HS-5 (cell line): ENCODE data around the gene TXLNA.
"Not testable (repeated sequence)": the region's sequence is repeated elsewhere in the genome, so short reads cannot be mapped to it uniquely, and the experiment has no call there.

Experiments used
- DNase-seq: peaks from one replicate; pipeline ENCODE4 v3.0.0-alpha.2; 2012; ENCODE audit warnings: low read depth

Gene TXLNA

DNA sequence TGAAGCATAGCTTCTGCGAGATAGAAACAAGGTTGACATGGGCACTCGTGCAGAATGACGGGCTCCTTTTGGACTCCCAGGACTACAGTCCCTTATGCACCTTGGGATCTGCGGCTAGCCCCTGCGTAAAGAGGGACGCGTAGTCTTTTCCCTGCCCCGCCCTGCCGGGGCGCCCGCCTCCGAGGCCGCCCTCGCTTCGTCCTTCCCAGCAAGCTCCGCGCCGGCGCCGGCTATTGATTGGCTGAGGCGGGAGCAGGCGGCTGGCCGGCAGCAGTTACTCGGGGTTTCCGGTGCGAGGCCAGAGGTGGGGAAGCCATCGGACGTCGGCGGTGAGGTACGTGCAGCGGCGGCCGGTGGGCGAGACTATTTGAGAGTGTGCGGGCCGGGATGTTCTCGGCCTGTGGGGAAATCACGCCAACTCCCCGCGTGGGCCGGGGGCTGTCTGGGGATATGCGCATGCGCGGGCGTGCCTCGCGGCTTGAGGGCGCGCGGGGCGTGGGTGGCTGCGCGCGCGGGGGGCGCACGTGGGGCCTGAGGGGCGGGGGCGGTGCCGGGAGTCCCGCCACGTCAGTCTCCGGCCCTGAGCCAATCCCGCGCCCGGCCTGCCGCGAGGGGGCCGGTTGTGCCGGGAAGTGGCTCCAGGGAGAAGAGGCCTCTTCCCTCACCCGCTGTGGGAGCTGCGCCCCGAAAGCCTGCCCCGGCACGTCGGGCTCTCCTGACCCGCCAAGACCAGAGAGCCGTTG, at the start of gene TXLNA:
TXLNA (plus strand) TSS at position 233 of the 743 bp plus-strand sequence. CDS start 671 bp downstream, outside the sequence.
- DNase-seq = peak; percentile 77

DNA sequence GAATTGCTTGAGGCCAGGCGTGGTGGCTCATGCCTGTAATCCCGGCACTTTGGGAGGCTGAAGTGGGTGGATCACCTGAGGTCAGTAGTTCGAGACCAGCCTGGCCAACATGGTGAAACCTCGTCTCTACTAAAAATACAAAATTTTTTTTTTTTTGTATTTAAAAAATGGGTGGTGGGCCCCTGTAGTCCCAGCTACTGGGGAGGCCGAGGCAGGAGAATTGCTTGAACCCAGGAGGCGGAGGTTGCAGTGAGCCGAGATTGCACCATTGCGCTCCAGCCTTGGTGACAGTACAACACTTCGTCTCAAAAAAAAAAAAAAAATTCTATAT, 45.6 kb upstream of the TXLNA start:
- not testable (repeated sequence) for DNase-seq

DNA sequence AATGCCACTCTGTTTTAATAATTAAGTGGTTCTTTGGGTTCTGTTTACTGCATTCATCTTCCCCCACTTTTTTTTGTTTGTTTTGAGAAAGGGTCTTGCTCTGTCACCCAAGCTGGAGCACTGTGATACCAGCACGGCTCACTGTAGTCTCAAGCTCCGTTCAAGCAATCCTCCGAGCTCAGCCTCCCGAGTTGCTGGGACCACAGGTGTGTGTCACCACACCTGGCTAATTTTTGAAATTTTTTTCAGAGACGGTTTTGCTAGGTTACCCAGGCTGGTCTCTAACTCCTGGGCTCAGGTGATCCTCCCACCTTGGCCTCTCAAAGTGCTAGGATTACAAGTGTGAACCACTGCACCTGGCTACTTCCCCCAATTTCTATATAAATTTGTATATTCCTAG, 42.4 kb upstream of the TXLNA start:
- DNase-seq = no peak

DNA sequence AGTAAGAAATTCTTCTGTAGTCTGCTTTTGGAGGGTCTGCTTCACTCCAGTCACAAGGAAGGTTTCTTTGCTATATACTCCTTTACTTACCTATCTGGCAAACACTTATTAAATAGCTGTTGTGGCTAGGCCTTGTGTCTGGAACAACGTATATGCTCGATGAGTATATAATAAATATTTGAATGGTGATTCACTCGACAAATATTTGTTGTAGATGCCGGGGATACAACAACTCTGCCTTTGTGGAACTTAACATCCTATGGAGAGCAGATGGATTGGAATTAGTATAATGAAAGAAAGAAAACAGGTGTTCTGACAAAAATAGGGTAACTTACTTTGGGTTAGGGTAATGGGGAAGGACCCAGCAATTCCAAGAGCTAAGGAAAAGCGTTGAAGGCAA, 40.5 kb upstream of the TXLNA start:
- DNase-seq = peak; percentile 32

DNA sequence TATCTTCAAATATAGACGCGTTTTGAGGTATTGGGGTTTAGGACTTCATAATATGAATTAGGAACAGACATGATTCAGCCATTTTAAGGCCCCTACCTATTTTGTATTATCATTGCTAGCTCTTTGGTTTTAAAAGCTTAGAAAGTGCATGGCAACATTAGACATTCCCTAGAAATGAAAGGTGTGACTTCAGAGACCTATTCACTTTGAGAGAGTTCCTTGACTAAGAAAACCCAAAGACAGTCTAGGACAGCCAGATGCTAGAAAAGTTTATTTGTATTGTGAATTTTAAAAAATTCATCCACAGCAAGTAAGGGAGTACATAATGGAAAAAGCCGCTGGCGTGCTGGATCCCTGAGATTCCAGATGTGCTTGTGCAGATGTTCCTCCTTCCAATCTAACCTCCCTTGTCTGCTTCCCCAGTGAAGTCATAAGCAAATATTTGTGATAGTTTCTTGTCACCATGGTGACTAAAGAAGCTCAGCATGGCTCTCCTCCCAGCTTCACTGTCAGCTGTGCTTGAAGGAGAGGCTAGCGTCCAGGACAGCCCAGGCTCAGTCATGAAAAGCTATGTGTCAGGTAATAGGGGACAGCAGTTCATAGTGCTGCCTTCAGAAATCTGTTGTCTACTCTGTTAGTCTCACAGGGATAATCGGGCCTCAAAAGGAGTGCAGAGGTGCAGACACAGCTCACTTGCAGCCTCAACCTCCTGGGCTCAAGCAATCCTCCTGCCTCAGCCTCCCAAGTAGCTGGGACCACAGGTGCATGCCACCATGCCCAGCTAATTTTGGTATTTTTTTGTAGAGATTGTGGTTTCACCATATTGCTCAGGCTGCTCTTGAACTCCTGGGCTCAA, 36.8 kb upstream of the TXLNA start:
- DNase-seq = peak; percentile 28

DNA sequence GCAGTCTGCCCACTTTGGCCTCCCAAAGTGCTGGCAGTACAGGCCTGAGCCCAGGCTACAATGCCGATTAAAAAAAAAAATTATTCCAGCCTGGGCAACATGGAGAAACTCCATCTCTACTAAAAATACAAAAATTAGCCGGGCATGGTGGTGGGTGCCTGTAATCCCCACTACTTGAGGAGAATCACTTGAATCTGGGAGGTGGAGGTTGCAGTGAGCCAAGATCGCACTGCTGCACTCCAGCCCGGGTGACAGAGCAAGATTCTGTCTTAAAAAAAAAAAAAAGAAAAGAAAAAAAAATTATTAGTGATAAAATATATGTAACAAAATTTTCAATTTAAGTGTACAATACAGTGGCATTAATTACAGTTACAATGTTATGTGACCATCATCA, 36.2 kb upstream of the TXLNA start:
- DNase-seq = not testable (repeated sequence)

DNA sequence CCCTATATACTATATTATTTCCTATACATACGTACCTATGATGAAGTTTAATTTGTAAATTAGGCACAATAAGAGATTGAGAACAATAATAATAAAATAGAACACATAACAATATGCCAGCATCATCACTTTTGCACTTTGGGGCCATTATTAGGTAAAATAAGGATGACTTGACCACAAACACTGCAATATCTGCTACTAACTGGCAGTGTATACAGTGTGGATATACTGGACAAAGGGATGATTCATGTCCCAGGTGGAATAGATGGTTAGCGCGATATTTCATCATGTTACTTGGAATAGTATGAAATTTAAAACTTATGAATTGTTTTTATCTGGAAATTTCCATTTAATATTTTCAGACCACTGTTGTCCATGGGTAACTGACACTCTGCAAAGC, 35.4 kb upstream of the TXLNA start:
- DNase-seq = no peak

DNA sequence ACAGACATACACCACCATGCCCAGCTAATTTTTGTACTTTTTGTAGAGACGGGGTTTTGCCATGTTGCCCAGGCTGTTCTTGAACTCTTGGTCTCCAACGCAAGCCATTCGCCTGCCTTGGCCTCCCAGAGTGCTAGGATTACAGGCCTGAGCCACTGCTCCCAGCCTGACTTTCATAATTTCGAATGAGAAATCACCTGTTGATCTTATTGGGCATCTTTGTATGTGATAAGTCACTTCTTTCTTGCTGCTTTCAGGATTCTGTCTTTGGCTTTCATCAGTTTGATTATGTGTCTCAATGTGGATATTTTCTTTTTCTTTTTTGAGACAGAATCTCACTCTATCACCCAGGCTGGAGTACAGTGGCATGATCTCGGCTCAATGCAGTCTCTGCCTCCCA, 31.7 kb upstream of the TXLNA start:
- DNase-seq = not testable (repeated sequence)

DNA sequence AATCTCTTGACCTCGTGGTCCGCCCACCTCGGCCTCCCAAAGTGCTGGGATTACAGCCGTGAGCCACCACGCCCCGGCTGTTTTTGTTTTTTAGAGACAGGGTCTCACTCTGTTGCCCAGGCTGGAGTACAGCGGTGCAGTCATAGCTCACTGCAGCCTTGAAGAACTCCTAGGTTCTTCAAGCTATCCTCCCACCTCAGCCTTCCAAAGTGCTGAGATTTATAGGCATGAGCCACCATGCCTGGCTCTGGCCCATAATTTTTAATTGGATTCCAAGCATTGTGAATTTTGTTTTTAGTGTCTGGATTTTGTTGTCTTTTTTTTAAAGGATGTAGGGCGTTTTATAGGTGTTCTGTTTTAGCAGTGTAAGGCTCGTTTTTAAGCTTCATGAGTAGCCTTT, 28.6 kb upstream of the TXLNA start:
- DNase-seq = no peak

DNA sequence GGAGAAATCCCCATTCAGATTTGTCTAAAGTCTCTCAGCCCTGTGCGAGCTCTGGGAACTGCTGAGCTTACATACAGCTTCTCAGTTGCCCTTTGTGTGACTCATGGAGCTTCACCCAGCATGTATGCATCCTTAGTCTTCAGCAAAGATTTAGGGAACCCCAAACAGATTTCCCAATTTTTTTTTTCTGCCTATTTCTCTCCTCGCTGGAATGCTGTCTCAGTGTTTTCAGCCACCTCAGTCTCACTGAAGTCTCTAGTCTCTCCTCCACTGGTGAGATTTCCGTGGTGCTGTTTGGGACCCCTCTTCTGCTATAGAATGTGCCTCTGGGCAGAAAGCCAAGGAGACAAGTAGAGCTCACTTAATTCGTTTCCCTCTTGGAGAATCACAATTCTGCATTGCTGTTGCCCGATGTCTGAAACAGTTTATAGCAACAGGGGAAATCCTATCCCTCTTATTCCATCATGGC, 28.1 kb upstream of the TXLNA start:
- no peak for DNase-seq

DNA sequence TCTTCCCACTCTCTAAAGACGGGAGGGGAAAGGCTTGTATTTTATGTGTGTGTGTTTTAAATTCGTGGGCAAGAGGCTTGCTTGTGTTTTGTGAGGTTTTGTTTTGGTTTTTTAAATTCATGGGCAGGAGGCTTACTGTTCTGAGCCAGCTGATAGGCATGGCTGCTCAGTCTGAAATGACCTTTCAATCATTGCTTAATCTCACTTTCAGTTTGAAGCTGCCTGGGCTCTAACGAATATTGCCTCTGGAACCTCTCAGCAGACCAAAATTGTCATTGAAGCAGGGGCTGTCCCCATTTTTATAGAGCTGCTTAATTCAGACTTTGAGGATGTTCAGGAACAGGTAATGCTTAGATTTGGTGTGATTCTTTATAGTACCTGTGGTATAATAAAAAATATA, 20.3 kb upstream of the TXLNA start:
- no peak for DNase-seq

DNA sequence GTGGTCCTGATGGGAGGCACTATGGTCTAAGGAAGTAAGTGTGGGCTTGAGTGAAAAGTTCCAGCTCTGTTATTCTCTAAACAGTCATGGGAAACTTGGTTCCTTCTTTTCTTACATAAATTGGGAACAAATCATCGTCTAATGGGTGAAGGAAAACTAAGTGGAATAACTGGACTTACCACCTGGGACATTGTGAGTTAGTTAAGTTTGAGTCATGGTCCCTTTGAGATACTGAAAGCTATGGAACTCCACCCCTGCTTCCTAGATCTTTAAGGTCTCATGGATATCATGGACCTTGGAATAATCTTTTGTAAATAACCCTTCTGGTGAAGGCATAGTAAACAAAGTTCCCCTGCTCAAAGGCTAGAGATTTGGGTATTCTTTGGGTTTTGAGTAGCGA, 16.1 kb upstream of the TXLNA start:
- no peak for DNase-seq

DNA sequence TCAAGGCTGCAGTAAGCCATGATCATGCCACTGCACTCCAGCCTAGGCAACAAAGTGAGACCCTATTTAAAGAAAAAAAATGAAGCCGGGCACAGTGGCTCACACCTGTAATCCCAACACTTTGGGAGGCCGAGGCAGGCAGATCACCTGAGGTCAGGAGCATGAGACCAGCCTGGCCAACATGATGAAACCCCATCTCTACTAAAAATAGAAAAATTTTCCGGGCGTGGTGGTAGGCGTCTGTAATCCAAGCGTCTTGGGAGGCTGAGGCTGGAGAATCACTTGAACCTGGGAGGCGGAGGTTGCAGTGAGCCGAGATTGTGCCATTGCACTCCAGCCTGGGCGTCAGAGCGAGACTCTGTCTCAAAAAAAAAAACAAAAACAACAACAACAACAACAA, 13.8 kb upstream of the TXLNA start:
- DNase-seq = not testable (repeated sequence)

DNA sequence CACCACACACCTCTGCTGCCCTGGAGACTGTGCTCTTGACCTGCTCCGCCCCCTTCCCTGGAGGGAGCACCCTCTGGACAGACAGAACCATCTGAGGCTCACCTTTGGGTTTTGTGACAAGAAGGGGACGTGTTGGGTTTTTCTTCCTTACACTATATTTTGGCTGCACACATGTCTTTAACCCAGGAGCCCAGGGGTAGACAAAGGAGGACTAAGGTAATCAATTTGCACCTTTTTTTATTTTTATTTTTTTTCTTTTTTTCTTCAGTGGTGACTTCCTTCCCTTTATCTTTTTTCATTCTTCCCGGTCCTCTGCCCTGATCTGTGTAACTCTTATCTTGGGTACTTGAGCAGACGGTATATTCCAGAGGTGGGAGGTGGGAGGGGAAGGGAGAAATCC, 8.5 kb upstream of the TXLNA start:
- DNase-seq = no peak

DNA sequence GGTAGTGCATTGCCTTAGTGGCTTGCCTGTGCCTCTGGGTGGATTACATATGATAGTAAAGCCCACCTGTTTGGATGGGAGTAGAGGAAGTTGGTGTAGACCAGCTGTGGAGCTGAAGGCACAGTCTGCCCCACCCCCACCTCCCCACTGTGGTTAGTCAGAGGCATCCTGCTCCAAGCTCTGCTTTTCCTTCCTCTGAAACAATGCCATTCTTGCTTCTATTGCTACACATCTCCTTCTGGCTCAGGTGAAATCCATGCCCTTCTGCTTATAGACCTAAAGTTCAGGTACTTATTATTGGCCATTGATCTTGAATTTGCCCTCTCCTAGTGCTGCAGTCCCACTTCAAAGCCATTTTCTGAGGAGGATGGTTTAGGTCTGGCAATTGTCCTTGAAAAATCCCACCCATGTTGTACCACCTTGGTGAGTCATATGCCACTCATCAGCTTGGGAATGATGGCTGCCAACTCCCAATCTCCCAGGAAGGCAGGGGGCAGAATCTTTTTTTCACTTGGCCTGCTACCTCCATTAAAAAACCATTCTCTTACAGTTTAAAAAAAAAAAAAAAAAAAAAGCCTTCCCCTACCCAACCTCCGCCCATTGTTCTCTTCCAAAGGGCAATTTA, 6.7 kb upstream of the TXLNA start:
- no peak for DNase-seq

DNA sequence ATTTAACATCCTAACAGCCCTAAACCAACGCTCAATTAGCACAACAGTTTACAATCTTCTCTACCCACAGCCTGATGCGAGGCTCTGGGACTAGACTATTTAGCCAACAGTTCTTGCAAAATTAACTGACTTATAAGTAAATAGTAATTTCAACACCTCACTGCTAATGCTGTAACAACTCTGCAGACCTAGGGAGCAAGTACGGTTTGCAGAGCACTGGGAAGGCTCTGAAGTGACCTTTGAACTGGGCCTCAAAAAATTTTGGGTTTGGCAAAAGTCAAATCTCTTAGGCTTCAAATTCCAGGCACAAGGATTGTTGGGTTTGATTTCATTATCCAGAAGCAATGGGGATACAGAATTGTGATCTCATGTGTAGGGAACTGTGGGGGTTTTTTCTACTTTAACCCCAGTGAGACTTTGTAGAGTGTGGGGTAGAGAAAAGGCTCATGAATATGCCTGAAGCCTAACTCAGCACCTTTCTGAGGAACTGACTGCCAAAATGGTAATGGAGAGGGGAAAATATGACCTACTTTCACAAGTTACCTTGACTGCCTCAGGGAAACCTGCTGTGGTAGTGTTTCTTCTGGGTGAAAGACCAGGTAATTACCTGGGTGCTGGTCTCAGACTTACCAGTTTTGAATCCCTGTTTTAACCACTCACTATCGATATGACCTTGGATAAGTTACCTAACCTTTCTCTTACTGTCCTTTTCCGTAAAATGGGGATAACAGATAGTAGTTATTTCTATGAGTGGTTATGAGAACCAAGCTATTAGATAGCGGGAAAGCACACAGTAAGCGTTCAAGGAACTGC, 889 bp upstream of the TXLNA start:
- DNase-seq = no peak

DNA sequence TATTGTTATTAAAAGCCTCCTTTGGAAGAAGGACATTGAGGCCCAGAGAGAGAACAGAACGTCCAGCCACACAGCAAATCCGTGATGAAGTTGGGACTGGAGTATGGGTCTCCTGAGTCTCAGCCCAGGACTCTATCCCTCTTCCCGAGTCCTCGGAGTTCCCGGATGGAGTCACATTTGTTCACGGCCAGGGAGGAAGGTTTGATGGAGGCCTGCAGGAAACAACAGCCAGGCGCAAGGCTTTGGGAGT, 357 bp upstream of the TXLNA start:
- no peak for DNase-seq

DNA sequence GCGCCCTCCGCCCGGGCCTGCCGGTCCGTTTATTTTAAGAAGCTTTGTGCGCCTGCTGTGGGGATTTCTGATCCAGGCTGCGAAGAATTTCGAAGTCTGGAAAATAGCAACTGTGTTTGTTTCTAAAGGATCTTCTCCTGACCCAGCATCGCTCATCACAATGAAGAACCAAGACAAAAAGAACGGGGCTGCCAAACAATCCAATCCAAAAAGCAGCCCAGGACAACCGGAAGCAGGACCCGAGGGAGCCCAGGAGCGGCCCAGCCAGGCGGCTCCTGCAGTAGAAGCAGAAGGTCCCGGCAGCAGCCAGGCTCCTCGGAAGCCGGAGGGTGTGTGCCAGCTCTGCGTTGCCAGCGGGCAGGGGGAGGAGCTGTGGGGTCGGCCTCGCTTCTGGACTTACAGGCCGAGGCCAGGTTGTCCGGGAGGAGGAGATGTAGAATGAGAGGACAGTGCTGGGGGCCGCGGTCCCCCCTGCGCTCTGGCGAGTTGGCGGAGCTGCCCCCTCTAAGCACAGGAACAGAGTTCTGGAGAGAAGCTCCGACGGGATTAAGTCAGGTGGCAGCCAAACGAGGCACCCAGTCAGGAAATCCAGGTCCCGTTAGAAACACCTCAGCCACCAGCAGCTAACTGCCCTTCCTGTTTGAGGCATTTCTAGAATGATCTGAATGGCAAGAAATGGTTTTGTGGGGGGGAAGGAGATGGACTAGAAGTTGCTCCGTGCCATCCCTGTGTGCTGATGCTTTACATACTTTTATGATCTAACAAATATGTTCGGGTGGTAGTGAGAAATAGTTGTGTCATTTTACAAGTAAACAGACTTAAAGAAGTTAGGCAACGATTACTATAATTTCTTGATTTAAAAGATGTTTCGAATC, 948 bp downstream of the TXLNA start:
- no peak for DNase-seq

DNA sequence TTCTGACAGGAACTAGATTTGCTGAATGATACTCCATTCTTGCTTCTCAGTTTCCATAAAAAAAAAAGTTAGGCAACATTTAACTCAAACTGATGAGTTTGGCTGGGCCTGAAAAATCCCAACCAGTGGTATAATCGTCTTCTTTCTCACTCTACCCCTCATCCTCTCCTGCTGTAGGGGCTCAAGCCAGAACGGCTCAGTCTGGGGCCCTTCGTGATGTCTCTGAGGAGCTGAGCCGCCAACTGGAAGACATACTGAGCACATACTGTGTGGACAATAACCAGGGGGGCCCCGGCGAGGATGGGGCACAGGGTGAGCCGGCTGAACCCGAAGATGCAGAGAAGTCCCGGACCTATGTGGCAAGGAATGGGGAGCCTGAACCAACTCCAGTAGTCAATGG, 1.6 kb downstream of the TXLNA start:
- DNase-seq = no peak

DNA sequence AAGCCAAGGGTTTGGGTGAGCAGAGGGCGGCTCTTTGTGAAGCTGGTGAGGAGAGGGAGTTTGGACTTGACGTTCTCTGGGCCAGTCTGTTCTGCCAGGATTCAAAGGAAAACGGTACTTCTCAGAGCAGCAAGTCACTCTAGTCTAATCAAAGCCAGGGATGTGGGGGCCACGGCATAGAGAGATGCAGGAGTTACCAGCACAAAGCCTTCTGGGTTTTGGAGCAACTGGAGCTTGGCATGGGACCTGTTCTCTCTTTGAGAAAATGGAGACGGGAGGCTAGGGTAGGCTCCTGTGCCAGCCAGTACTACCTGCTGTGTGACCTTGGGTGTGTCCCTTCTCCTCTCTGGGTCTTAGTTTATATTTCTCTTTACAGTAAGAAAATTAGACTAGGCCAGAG, 2.1 kb downstream of the TXLNA start:
- no peak for DNase-seq

DNA sequence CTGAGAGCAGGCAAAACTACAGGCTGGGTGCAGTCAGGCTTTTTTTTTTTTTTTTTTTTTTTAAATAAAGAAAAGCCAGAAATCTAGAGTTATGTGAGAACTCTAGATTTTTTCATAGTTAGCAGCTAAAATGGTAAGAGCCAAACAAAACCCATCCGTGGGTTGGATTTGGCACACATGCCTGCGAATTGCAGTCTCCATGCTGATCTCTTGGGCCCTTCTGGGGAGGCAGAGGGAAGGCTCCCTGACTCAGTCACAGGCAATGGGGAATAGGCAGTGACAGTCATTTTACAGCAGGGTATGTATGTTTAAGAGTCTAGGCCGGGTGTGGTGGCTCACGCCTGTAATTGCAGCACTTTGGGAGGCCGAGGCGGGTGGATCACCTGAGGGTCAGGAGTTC, 2.6 kb downstream of the TXLNA start:
- no peak for DNase-seq

DNA sequence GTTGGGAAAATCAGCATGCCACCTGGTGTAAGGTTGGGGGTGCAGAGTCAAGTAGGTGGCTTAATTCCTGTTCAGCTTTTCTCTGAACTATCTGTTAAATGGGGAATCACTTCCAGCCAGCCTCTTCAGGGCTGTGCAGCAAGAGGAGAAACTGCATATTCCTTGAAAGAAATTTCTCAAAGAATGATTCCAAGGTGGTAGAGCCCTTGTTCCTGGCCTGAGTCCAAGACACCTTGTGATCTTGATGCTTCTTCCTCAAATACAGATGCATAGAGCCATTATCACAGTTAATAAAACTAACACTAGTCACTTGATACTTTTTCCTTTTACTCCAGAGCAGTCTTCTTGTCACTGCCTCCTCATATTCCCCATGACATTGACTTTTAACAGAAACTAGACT, 5.2 kb downstream of the TXLNA start:
- DNase-seq = no peak
